Mesenchymal stem cell (in vitro differentiated cells and primary cell): ENCODE measurements around the gene OR10Z1.

ENCODE experiments used
- DNase-seq: peaks from one replicate; pipeline ENCODE4 v3.0.0-alpha.2; 2013
- H2AFZ ChIP-seq: one replicate; pipeline ENCODE4 v1.6.1; 2013; ENCODE audit warnings: low read depth, mild to moderate bottlenecking, control low read depth, inconsistent platforms, low read length, moderate library complexity
- H2AK5ac ChIP-seq: 2 replicates; pipeline ENCODE4 v1.6.1; 2013; ENCODE audit warnings: low read length, moderate library complexity, mild to moderate bottlenecking, inconsistent platforms; ENCODE audit not compliant: severe bottlenecking
- H2BK120ac ChIP-seq: one replicate; pipeline ENCODE4 v1.6.1; 2013; ENCODE audit warnings: low read depth, mild to moderate bottlenecking, inconsistent platforms, low read length, moderate library complexity
- H2BK12ac ChIP-seq, 2 experiments: one replicate each; pipeline ENCODE4 v1.6.1; 2013; ENCODE audit warnings: inconsistent platforms in 2 of 2, low read length in 2 of 2, mild to moderate bottlenecking in 2 of 2, moderate library complexity in 2 of 2, control low read depth in 1 of 2
- H2BK15ac ChIP-seq: one replicate; pipeline ENCODE4 v1.6.1; 2013; ENCODE audit warnings: mild to moderate bottlenecking, low read depth, inconsistent platforms; ENCODE audit not compliant: poor library complexity, severe bottlenecking
- H2BK5ac ChIP-seq: 2 replicates; pipeline ENCODE4 v1.6.1; 2013; ENCODE audit warnings: low read depth, mild to moderate bottlenecking, low read length, control low read depth, inconsistent platforms; ENCODE audit not compliant: poor library complexity, severe bottlenecking
- H3K14ac ChIP-seq, 2 experiments: one replicate each; pipeline ENCODE4 v1.6.1; 2013; ENCODE audit warnings: inconsistent platforms in 2 of 2, low read length in 2 of 2, control low read depth in 1 of 2, mild to moderate bottlenecking in 1 of 2, moderate library complexity in 1 of 2
- H3K18ac ChIP-seq, 2 experiments: one replicate each; pipeline ENCODE4 v1.6.1; 2013; ENCODE audit warnings: inconsistent platforms in 2 of 2, low read length in 2 of 2, control low read depth in 1 of 2, low read depth in 1 of 2, mild to moderate bottlenecking in 1 of 2
- H3K23ac ChIP-seq, 2 experiments: one replicate each; pipeline ENCODE4 v1.6.1; 2013; ENCODE audit warnings: inconsistent platforms in 2 of 2, low read length in 2 of 2, mild to moderate bottlenecking in 2 of 2, moderate library complexity in 2 of 2, control low read depth in 1 of 2
- H3K27ac ChIP-seq: 2 replicates; pipeline ENCODE4 v1.5.1; 2013; ENCODE audit warnings: mild to moderate bottlenecking, moderate library complexity, low read length, control low read depth, inconsistent platforms; ENCODE audit not compliant: poor library complexity, severe bottlenecking
- H3K27me3 ChIP-seq, 2 experiments: 2 replicates each; pipeline versions ENCODE4 v1.6.1 to v1.7.0; 2013; ENCODE audit warnings: low read length in 2 of 2, mild to moderate bottlenecking in 2 of 2, moderate library complexity in 2 of 2, control low read depth in 1 of 2, inconsistent platforms in 1 of 2; ENCODE audit not compliant: control insufficient read depth in 1 of 2, insufficient read depth in 1 of 2
- H3K36me3 ChIP-seq, 2 experiments: 2 replicates each; pipeline versions ENCODE4 v1.6.1 to v1.7.0; 2013; ENCODE audit warnings: low read length in 2 of 2, control low read depth in 1 of 2, inconsistent platforms in 1 of 2, low read depth in 1 of 2, mild to moderate bottlenecking in 1 of 2; ENCODE audit not compliant: insufficient read depth in 2 of 2, control insufficient read depth in 1 of 2
- H3K4ac ChIP-seq, 2 experiments: one replicate each; pipeline ENCODE4 v1.6.1; 2013; ENCODE audit warnings: inconsistent platforms in 2 of 2, low read length in 2 of 2, mild to moderate bottlenecking in 2 of 2, moderate library complexity in 2 of 2, control low read depth in 1 of 2, low read depth in 1 of 2
- H3K4me1 ChIP-seq: 2 replicates; pipeline ENCODE4 v1.6.1; 2013; ENCODE audit warnings: low read depth, low read length, control low read depth; ENCODE audit not compliant: control insufficient read depth, insufficient read depth
- H3K4me2 ChIP-seq: 2 replicates; pipeline ENCODE4 v1.6.1; 2013; ENCODE audit warnings: low read length, mild to moderate bottlenecking, inconsistent platforms; ENCODE audit not compliant: poor library complexity, severe bottlenecking
- H3K4me3 ChIP-seq, 2 experiments: 2 replicates each; pipeline versions ENCODE4 v1.5.1 to v1.7.0; 2013; ENCODE audit warnings: low read length in 2 of 2, mild to moderate bottlenecking in 2 of 2, control low read depth in 1 of 2, low read depth in 1 of 2; ENCODE audit not compliant: insufficient read depth in 1 of 2
- H3K79me1 ChIP-seq: replicated peaks from 2 replicates; pipeline ENCODE4 v1.6.1; 2013; ENCODE audit warnings: mild to moderate bottlenecking, control low read depth, low read length, inconsistent platforms; ENCODE audit not compliant: poor library complexity, severe bottlenecking
- H3K9ac ChIP-seq: 2 replicates; pipeline ENCODE4 v1.7.0; 2013; ENCODE audit warnings: mild to moderate bottlenecking, low read length, moderate library complexity
- H3K9me3 ChIP-seq: 2 replicates; pipeline ENCODE4 v1.7.0; 2013; ENCODE audit warnings: mild to moderate bottlenecking, low read length; ENCODE audit not compliant: control insufficient read depth
- H4K8ac ChIP-seq: one replicate; pipeline ENCODE4 v1.6.1; 2013; ENCODE audit warnings: inconsistent platforms, mild to moderate bottlenecking, low read length, moderate library complexity
- H4K91ac ChIP-seq: one replicate; pipeline ENCODE4 v1.6.1; 2013; ENCODE audit warnings: mild to moderate bottlenecking, low read length, inconsistent platforms
- WGBS: methylation state at CpG from one replicate; pipeline ENCODE4 v1.1.7; 2013; ENCODE audit warnings: mixed read lengths; 5-methylcytosine and 5-hydroxymethylcytosine counted together

Gene OR10Z1

DNA sequence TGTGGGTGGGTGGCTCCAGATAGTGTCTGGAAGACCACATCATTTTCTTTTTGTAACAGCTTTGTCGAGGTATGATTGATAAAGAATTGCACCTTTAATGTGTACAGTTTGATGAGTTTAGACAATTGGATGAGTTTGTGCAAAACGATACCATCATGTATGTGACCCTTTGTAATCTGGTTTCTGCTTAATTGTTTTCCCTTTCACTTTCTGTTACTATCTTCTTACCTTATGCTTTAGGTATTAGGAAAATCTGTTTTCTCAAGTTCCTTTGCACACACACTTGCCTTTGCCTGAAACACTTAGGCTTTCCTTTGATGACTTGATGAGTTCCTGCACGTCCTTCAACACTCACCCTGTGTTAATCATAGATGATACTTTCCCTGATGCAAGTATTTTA is 6.8 kb downstream of the OR10Z1 start:
- no peaks in the 10 kb centered on the region for H3K79me1 ChIP-seq
- no peaks in the 10 kb centered on the region for H3K4me1 ChIP-seq
- H3K14ac ChIP-seq = no peak overlapping the region
- no peaks in the 10 kb centered on the region for H3K9me3 ChIP-seq
- no peak overlapping the region for H2BK12ac ChIP-seq
- H2BK5ac ChIP-seq = no peak overlapping the region
- no peak overlapping the region for H3K18ac ChIP-seq
- WGBS = 83% methylated on average over 1 of the region's 3 CpGs
- H3K36me3 ChIP-seq = no peaks in the 10 kb centered on the region
- H3K4ac ChIP-seq = no peak overlapping the region
- H3K4me2 ChIP-seq = no peak overlapping the region
- H3K27ac ChIP-seq = no peak overlapping the region
- H2BK15ac ChIP-seq = no peak overlapping the region
- H3K27me3 ChIP-seq = no peaks in the 10 kb centered on the region
- no peak overlapping the region for H4K8ac ChIP-seq
- no peak overlapping the region for H2AK5ac ChIP-seq
- H3K4me3 ChIP-seq = no peak overlapping the region
- H4K91ac ChIP-seq = no peak overlapping the region
- no peak overlapping the region for H3K9ac ChIP-seq
- DNase-seq = no peak
- H3K23ac ChIP-seq = no peak overlapping the region
- H2BK120ac ChIP-seq = no peak overlapping the region
- H2AFZ ChIP-seq = no peak overlapping the region

DNA sequence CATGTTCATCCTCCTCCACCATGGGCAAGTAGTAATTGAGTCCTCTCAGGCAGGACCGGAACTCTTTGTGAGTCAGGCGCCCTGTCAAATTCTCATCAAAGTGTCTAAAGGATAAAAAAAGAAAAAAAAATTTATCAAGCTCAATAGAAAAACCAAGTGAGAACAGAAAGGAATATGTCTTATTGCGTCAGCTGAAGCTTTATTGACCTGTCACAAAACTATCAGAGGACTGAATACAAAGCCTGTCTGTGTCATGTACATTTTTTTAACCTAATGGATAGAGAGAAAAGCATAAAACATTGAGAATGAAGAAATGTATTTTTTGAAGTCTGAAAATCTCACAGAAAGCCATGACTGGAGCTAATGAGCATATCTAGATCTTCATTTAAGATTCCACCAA is 8.7 kb downstream of the OR10Z1 start:
- 78% methylated on average over 1 of the region's 3 CpGs for WGBS
- Histone ChIP-seq H3K4me2 (no peak overlapping the region), H2AK5ac (no peak overlapping the region), H3K23ac (no peak overlapping the region), H3K9me3 (no peaks in the 10 kb centered on the region), H3K4me1 (no peaks in the 10 kb centered on the region), H3K27me3 (no peaks in the 10 kb centered on the region), H2BK120ac (no peak overlapping the region), H3K14ac (no peak overlapping the region), H3K4me3 (no peak overlapping the region), H2AFZ (no peak overlapping the region), H4K8ac (no peak overlapping the region), H2BK12ac (no peak overlapping the region), H2BK15ac (no peak overlapping the region), H3K4ac (no peak overlapping the region), H3K36me3 (no peaks in the 10 kb centered on the region), H2BK5ac (no peak overlapping the region), H3K9ac (no peak overlapping the region), H4K91ac (no peak overlapping the region), H3K27ac (no peak overlapping the region), H3K18ac (no peak overlapping the region), H3K79me1 (no peaks in the 10 kb centered on the region)
- DNase-seq = no peak

DNA sequence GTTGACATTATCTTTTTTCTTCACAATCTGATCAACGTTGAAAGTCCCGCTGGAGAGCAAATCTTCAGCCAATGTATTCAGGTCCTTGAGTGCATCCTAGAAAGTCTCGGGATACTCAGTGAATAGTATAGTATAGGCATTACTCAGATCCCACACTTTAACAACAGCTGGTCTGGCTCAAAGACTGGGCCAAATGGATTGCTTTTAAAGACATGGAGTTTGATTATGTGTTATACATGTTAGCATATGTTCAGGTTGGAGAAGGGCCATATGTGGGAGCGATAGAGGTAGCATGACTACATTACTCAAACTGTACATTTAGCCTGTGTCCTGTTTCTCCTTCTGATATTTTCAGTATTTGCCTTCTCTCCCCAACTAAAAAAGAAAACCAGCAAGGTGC is 33.1 kb downstream of the OR10Z1 start:
- Histone ChIP-seq H3K36me3 (no peaks in the 10 kb centered on the region), H3K79me1 (no peaks in the 10 kb centered on the region), H2BK15ac (no peak overlapping the region), H3K4me3 (no peak overlapping the region), H3K23ac (no peak overlapping the region), H3K9ac (no peak overlapping the region), H2AK5ac (no peak overlapping the region), H3K14ac (no peak overlapping the region), H3K4me1 (no peaks in the 10 kb centered on the region), H2AFZ (no peak overlapping the region), H3K18ac (no peak overlapping the region), H4K91ac (no peak overlapping the region), H2BK12ac (no peak overlapping the region), H4K8ac (no peak overlapping the region), H3K9me3 (no peaks in the 10 kb centered on the region), H2BK120ac (no peak overlapping the region), H3K4ac (no peak overlapping the region), H2BK5ac (no peak overlapping the region), H3K27me3 (no peaks in the 10 kb centered on the region), H3K27ac (no peak overlapping the region), H3K4me2 (no peak overlapping the region)
- WGBS = 93% methylated on average over 3 of the region's 4 CpGs
- no peak for DNase-seq

DNA sequence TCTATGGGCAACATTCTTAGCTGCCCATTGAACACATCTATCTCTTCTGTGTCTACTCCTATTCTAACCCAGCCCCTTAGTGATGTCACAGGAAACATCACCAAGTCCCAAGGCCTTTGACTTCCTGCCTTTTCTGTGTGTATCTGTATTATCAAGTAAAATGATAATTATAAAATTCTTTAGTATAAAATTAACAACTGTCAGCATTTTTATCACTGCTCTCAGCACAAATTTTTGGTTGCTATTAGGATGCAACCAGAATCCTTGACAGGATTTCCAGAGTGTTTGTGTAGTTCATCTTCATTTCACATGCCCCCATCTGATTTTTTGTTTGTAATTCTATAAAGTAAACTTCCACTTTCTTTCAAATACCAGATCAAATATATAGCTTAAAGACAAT is 33.8 kb downstream of the OR10Z1 start:
- no peak overlapping the region for H3K9ac ChIP-seq
- H3K79me1 ChIP-seq = no peaks in the 10 kb centered on the region
- no peak overlapping the region for H2AFZ ChIP-seq
- no peak overlapping the region for H3K14ac ChIP-seq
- no peak overlapping the region for H4K91ac ChIP-seq
- no peaks in the 10 kb centered on the region for H3K9me3 ChIP-seq
- no peak overlapping the region for H3K18ac ChIP-seq
- no peak overlapping the region for H2BK15ac ChIP-seq
- no peak overlapping the region for H3K4me3 ChIP-seq
- no peak overlapping the region for H2BK5ac ChIP-seq
- no peaks in the 10 kb centered on the region for H3K27me3 ChIP-seq
- no peaks in the 10 kb centered on the region for H3K36me3 ChIP-seq
- H3K4me1 ChIP-seq = no peaks in the 10 kb centered on the region
- no peak overlapping the region for H2BK120ac ChIP-seq
- H2BK12ac ChIP-seq = no peak overlapping the region
- H4K8ac ChIP-seq = no peak overlapping the region
- no peak overlapping the region for H3K23ac ChIP-seq
- no peak overlapping the region for H3K27ac ChIP-seq
- H3K4me2 ChIP-seq = no peak overlapping the region
- no peak overlapping the region for H3K4ac ChIP-seq
- no peak overlapping the region for H2AK5ac ChIP-seq
- DNase-seq = no peak
